Measurements from ENCODE around the gene STK36.
A peak's percentile ranks its signal among the peaks of the same experiment; 100 is the strongest.

GRCh38 chr2:218658671-218659257 lies 13.1 kb upstream of the STK36 start:
- TF ChIP-seq, protein P1, sequence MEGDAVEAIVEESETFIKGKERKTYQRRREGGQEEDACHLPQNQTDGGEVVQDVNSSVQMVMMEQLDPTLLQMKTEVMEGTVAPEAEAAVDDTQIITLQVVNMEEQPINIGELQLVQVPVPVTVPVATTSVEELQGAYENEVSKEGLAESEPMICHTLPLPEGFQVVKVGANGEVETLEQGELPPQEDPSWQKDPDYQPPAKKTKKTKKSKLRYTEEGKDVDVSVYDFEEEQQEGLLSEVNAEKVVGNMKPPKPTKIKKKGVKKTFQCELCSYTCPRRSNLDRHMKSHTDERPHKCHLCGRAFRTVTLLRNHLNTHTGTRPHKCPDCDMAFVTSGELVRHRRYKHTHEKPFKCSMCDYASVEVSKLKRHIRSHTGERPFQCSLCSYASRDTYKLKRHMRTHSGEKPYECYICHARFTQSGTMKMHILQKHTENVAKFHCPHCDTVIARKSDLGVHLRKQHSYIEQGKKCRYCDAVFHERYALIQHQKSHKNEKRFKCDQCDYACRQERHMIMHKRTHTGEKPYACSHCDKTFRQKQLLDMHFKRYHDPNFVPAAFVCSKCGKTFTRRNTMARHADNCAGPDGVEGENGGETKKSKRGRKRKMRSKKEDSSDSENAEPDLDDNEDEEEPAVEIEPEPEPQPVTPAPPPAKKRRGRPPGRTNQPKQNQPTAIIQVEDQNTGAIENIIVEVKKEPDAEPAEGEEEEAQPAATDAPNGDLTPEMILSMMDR (conservative IDR thresholded peaks at IDR 0.05; ENCODE audit: low read length) = peak; percentile 82
- TF ChIP-seq EZH2phosphoT487 (IDR thresholded peaks at IDR 0.05; ENCODE audit: borderline replicate concordance, low read depth, low read length) = no peak
